Non-pigmented ciliary epithelial cell (primary cell): ENCODE results near the gene LRRC36.

Experiments
- DNase-seq: peaks from one replicate; pipeline ENCODE4 v3.0.0-alpha.2; 2010; ENCODE audit warnings: low read depth

LRRC36 gene

GRCh38 chr16:67390816-67391423 is 64.3 kb downstream of the LRRC36 start:
- DNase-seq = no peak

- DNase-seq = no peak
Observed at GRCh38 chr16:67391424-67392300, 65.0 kb downstream of the LRRC36 start.

- DNase-seq = no peak
Observed at GRCh38 chr16:67392301-67393059, 65.9 kb downstream of the LRRC36 start.

GRCh38 chr16:67393111-67393787 is 66.6 kb downstream of the LRRC36 start, which contains the start of gene TPPP3:
TSS of gene TPPP3 (minus strand) at chr16:67393498. CDS start at chr16:67391111, 2,387 bp downstream.
- DNase-seq = peak; percentile 26

- DNase-seq = no peak
Observed at GRCh38 chr16:67393788-67394154, 67.2 kb downstream of the LRRC36 start.

GRCh38 chr16:67394155-67395104 is 67.8 kb downstream of the LRRC36 start:
- no peak for DNase-seq

GRCh38 chr16:67395105-67395457 is 68.5 kb downstream of the LRRC36 start:
- no peak for DNase-seq

GRCh38 chr16:67395458-67396158 is 69.0 kb downstream of the LRRC36 start:
- DNase-seq = no peak

- no peak for DNase-seq
Observed at GRCh38 chr16:67396159-67397035, 69.8 kb downstream of the LRRC36 start.

- no peak for DNase-seq
Observed at GRCh38 chr16:67397036-67397801, 70.6 kb downstream of the LRRC36 start.

GRCh38 chr16:67397812-67398545 is 71.4 kb downstream of the LRRC36 start:
- no peak for DNase-seq

GRCh38 chr16:67398546-67399217 is 72.1 kb downstream of the LRRC36 start:
- no peak for DNase-seq

GRCh38 chr16:67399218-67399733 is 72.7 kb downstream of the LRRC36 start:
- DNase-seq = no peak

GRCh38 chr16:67399749-67400704 is 73.4 kb downstream of the LRRC36 start:
- no peak for DNase-seq

GRCh38 chr16:67400901-67401300 is 74.3 kb downstream of the LRRC36 start:
- DNase-seq = no peak

- no peak for DNase-seq
Observed at GRCh38 chr16:67403976-67404555, 77.5 kb downstream of the LRRC36 start.
